Kidney glomerular epithelial cell (primary cell): ENCODE data around the gene SLC6A7.
A peak's percentile ranks its signal among the peaks of the same experiment; 100 is the strongest.

Experiments
- DNase-seq: peaks from one replicate; lab custom pipeline; 2025; lab: John Stamatoyannopoulos, UW

SLC6A7 gene

DNA sequence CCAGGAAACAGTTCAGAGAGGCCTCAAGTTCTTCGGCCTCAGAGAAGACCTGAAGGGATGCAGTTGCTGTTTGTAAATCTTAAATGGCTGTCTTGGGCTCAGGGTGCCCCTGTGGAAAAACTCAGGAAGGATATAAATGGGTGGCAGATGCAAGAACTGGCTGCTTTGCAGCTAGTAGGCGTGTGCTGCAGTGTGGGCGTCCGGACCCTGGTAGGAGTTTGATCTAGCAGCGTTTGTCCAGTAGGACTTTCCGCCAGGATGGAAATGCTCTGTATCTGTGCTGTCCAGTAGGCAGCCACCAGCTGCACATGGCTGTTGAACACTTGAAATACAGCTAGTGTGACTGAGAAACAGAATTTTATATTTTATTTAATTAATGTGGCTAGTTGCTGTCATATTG is 15.6 kb upstream of the SLC6A7 start:
- DNase-seq = no peak

- DNase-seq = no peak
Measured at GRCh38 chr5:150175076-150175475, 14.8 kb upstream of the SLC6A7 start.

DNA sequence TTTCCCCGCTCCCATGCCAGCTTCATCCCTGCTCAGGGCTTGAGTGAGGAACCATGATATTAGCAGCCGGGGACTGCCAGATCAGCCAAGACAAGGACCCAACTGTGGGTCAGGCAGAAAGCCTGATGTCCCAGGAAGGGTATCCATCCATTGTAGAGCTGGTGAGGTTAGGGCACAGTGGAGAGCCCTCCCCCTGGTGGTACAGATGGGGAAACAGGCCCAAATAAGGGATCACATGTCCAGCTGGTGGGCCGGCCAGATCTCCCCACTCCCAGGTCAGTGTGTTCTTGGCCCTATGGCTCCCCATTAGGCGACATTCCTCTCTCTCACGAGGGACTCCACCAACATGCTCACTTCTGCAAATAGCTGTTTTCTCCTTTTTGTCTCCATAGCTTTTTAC is 14.3 kb upstream of the SLC6A7 start:
- DNase-seq = peak; percentile 17

DNA sequence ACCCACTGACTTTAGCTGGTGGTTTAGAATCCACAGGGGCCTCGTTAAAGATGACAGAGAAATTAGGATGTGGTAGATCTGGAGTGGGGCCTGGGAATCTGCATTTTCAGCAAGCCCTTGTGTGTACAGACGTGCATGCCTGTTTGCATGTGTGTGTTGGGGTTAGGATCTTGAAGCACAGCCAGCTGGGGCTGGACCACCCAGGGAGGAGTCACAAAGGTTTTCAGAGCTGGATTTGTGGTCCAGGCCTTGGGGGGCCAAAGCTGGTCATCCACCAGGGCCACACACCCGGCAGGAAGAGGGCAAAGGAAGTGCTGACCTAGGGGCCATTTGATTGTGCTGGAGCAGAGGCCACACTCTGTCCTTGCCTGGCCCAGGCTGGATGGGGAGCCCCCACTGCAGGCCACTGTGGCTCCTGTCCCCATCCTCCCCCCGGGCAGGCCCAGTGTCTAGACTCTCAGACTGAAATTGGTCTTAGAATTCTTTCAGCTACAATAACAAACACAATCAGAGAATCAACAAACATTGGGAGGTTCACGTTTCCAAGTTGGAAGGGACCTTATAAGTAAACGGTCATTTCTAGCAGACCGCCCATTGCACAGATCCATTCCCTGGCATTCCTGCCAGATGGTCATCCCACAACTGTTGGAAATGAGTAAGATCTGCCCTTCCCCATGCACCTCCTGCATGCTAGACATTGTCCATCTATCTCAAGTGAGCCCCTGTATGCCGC is 13.0 kb upstream of the SLC6A7 start:
- DNase-seq = no peak

GRCh38 chr5:150177721-150178120 is 12.1 kb upstream of the SLC6A7 start:
- DNase-seq = no peak

DNA sequence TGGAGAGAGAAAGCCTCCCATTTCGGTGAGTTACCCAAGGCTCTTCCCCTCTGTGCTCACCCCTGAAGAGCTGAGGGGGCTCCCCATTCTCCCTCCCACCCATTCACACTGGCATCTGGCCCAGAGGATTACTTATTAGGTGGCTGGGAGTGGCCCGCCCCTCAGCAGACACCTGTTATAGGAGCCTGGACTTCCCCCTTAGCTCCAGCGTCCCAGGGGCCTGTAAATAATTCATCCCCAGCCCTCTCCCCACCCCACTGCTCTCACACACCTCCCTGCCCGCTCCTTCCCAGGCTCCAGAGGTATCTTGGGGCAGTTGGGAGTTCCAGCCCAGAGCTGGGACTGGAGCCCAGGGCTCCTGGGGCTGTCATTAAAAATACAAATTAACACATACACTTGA is 11.6 kb upstream of the SLC6A7 start:
- no peak for DNase-seq

- DNase-seq = no peak
Measured at GRCh38 chr5:150179019-150179620, 10.7 kb upstream of the SLC6A7 start.

- DNase-seq = no peak
Measured at GRCh38 chr5:150180241-150181026, 9.4 kb upstream of the SLC6A7 start.

DNA sequence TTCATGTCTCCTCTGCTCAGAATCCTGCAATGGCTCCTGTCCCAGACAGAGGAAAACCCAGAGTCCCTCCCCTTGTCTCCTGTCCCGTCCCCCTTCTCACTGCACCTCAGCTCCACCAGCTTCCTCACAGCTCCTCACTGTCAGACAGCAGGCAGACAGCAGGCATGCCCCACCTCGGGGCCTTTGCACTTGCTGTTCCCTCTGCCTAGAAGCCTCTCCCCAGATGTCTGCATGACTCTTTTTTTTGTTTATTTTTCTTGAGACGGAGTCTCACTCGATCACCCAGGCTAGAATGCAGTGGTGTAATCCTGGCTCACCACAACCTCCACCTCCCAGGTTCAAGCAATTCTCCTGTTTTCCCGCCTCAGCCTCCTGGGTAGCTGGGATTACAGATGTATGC is 8.8 kb upstream of the SLC6A7 start:
- no peak for DNase-seq

DNA sequence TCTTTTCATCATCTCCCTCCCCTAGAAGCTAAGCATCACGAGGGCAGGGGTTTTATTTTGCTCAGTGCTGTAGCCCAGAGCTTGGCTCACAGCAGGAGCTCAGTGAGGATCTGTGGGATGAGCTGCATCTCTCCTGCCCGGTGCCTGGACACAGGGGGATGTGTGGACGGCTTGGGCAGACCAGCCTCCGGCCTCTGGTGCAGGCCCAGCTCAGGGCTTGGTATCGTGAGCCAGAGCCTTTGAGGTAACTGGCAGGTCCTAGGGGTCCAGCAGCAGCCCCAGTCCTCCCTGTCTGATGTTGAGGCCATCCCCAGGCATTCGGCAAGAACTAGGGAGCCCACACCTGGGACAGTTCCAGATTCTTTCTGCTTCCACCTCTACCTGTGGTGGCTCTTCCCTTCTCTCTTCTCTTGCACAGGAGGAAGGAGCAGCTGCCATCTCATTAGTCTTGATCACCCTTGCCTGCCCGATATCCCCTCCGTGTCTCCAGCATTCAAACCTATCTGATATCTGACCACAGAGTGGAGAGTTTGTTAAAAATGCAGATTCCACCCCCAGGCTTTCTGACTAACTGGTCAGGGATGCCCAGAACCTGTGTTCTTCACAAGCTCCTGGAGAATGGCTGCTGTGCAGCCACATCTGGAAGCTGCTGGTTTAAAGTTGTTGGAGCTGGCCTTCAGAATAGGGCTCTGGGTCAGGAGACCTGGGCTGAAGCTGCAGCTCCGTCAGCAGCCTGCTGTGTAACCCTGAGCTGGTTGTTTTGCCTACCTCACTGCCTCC is 7.9 kb upstream of the SLC6A7 start:
- no peak for DNase-seq

DNA sequence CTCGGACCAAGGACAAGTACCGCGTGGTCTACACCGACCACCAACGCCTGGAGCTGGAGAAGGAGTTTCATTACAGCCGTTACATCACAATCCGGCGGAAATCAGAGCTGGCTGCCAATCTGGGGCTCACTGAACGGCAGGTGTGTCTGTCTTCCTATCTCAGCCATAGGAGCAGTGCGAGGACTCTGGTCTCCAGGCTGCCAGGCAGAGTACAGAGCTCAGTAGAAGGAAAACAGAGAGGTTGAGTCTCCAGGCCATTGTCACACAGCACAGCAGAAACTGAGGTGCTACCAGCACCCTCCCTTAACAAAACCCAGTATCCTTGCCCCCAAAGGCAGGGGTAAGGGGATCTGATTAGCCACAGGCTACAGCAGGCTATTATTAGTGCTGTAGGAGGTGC is 7.1 kb upstream of the SLC6A7 start:
- no peak for DNase-seq

DNA sequence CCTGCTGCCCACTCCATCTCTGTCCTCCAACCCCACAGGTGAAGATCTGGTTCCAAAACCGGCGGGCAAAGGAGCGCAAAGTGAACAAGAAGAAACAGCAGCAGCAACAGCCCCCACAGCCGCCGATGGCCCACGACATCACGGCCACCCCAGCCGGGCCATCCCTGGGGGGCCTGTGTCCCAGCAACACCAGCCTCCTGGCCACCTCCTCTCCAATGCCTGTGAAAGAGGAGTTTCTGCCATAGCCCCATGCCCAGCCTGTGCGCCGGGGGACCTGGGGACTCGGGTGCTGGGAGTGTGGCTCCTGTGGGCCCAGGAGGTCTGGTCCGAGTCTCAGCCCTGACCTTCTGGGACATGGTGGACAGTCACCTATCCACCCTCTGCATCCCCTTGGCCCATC is 6.4 kb upstream of the SLC6A7 start:
- no peak for DNase-seq

DNA sequence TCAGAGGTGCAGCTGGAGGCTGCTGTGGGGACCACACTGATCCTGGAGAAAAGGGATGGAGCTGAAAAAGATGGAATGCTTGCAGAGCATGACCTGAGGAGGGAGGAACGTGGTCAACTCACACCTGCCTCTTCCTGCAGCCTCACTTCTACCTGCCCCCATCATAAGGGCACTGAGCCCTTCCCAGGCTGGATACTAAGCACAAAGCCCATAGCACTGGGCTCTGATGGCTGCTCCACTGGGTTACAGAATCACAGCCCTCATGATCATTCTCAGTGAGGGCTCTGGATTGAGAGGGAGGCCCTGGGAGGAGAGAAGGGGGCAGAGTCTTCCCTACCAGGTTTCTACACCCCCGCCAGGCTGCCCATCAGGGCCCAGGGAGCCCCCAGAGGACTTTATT is 5.9 kb upstream of the SLC6A7 start:
- no peak for DNase-seq

- DNase-seq = no peak
Measured at GRCh38 chr5:150184990-150185912, 4.6 kb upstream of the SLC6A7 start.

DNA sequence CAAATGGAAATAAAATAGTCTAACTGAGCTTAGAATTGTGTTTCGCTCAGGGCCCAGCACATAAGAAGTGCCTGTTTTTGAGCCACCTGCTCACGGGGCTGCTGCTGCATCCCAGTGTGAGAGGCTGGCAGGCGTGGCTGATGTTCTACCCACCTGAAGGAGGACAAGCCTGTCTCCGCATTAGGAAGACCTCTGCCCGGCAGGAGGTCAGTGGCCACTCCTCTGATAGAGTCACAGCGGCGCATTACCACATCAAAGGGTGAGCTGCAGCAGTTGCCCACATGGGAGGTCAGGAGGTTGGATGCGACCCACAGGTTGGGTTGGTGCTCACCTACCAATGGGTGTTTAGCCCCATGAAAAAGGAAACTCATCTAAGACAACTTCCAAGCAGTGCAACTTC is 3.7 kb upstream of the SLC6A7 start:
- DNase-seq = no peak

GRCh38 chr5:150186897-150187296 is 3.0 kb upstream of the SLC6A7 start:
- no peak for DNase-seq

DNA sequence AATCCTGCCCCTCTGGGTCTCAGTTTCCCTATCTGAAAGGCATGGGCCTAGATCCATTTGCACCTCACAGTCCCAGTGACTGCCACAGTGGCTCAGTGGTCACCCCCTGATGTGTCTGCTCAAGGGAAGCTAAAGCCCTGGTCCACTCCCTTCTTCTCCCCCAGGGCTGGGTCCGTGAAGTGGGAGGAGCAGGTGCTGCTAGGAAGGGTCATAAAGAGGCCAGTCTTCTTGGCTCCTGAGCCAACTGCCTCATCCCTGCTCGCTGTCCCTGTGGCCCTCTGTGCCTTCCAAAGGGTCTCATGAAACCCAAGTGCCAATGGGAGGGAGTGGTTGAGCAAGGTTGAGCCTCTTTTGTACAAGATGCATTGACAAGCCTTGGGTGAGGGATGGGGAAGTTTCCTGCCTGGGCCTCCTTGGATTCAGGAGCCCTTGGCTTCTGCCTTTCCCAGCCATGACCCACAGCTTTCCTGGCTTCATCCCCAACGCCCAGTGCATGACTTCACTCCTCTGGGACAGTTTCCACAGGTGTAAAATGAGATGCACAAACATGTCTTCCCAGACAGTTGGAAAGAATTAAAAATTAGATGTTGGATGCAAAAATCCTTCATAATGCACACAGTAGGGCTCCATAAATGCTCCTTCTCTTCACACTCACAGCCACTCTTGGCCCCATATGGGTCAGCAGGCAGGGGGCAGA is 1.6 kb upstream of the SLC6A7 start:
- no peak for DNase-seq

DNA sequence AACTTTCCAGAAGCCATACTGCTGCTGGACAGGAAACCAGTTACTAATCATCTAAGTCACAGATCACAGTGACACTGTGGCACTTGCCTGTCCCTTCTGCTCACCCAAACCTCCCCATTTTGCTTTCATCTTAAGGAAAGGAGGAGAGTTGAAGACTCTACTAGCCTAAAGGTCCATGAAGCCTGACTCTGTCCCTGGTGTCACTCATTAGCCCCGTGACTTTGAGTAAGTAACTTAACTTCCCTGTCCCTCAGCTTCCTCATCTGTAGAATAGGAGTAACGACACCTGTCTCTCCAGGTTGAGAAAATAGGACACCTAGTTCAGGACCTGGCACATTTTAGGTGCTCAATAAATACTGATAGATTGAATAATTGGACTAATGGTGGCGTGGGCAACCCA is 536 bp upstream of the SLC6A7 start:
- DNase-seq = no peak

DNA sequence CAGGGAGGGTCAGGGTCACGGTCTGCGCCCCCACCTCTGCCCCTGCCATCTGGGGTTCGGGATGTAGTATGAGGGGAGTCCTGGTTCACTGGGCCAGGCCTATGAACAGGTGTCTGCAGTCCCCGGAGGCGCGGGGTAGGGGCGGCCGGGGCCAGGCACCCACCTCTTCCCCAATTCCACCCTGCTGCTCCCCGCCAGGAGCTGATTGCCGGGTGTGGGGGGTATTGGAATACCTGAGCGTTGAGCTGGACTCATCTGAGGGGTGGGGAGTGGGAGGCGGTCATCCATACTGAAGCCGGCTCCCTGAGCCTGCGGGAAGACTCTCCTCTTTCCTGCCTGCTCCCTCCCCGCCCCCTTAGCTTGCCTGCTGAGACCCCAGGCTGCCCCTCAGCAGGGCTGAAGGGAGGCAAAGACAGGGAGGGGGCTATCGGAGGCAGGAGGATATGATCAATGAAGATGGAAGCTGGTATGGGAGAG is 679 bp downstream of the SLC6A7 start:
- DNase-seq = peak; percentile 11

DNA sequence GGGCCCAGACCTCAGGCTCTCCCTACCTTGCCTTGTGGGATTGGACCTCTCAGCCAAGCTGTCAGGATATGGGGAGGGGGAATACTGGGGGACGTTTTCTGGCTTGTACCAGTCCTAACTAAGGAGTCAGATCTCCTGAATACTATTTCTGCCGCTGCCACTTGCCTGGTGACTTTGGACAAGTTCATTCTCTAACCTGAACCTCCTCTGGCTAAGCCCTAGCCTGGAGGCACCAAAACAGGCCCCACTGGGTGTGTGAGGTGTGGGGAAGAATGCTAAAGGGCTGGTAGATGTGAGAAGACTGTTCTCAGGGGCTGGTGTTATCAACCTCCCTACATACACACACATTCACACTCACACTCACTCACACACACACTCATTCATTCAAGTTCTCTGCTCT is 1.1 kb downstream of the SLC6A7 start:
- no peak for DNase-seq

- DNase-seq = no peak
Measured at GRCh38 chr5:150192462-150192861, 2.6 kb downstream of the SLC6A7 start.
